ENCODE data around the gene MTMR3.

The MTMR3 gene

GRCh38 chr22:30008401-30008800 is 125.4 kb downstream of the MTMR3 start:
- DNase-seq (ENCODE audit: extremely low read depth, low read depth): no peak
- H3K4me3 ChIP-seq (replicated peaks; ENCODE audit: low read depth, low read length): no peak overlapping the region
- no peak for TF ChIP-seq CTCF (IDR thresholded peaks at IDR 0.05; ENCODE audit: low read depth, low read length, missing control alignments)

- no peak overlapping the region for H3K4me3 ChIP-seq (replicated peaks; ENCODE audit: low read depth, low read length)
- TF ChIP-seq CTCF (IDR thresholded peaks at IDR 0.05; ENCODE audit: low read depth, low read length, missing control alignments): no peak
- DNase-seq (ENCODE audit: extremely low read depth, low read depth): no peak
These were observed 126.5 kb downstream of the MTMR3 start for GRCh38 chr22:30009478-30009877.

GRCh38 chr22:30010789-30011405 is 127.9 kb downstream of the MTMR3 start:
- no peak for DNase-seq (ENCODE audit: extremely low read depth, low read depth)
- no peak overlapping the region for H3K4me3 ChIP-seq (replicated peaks; ENCODE audit: low read depth, low read length)
- TF ChIP-seq CTCF (IDR thresholded peaks at IDR 0.05; ENCODE audit: low read depth, low read length, missing control alignments): no peak

- no peak for DNase-seq (ENCODE audit: extremely low read depth, low read depth)
- TF ChIP-seq CTCF (IDR thresholded peaks at IDR 0.05; ENCODE audit: low read depth, low read length, missing control alignments): no peak
- H3K4me3 ChIP-seq (replicated peaks; ENCODE audit: low read depth, low read length): no peak overlapping the region
These were observed 130.2 kb downstream of the MTMR3 start for GRCh38 chr22:30013201-30013600.

- no peak for TF ChIP-seq CTCF (IDR thresholded peaks at IDR 0.05; ENCODE audit: low read depth, low read length, missing control alignments)
- no peak overlapping the region for H3K4me3 ChIP-seq (replicated peaks; ENCODE audit: low read depth, low read length)
- no peak for DNase-seq (ENCODE audit: extremely low read depth, low read depth)
These were observed 131.3 kb downstream of the MTMR3 start for GRCh38 chr22:30014244-30014643.

GRCh38 chr22:30015229-30015797 is 132.3 kb downstream of the MTMR3 start:
- no peak for TF ChIP-seq CTCF (IDR thresholded peaks at IDR 0.05; ENCODE audit: low read depth, low read length, missing control alignments)
- H3K4me3 ChIP-seq (replicated peaks; ENCODE audit: low read depth, low read length): no peak overlapping the region

GRCh38 chr22:30015846-30016245 is 132.9 kb downstream of the MTMR3 start:
- no peak for TF ChIP-seq CTCF (IDR thresholded peaks at IDR 0.05; ENCODE audit: low read depth, low read length, missing control alignments)
- no peak for DNase-seq (ENCODE audit: extremely low read depth, low read depth)
- H3K4me3 ChIP-seq (replicated peaks; ENCODE audit: low read depth, low read length): no peak overlapping the region

More at GRCh38 chr22:30015229-30015797, 132.3 kb downstream of the MTMR3 start:
- peak; percentile 30 for DNase-seq (ENCODE audit: extremely low read depth, low read depth)
